ENCODE data around the gene HES6.

HES6 gene

DNA sequence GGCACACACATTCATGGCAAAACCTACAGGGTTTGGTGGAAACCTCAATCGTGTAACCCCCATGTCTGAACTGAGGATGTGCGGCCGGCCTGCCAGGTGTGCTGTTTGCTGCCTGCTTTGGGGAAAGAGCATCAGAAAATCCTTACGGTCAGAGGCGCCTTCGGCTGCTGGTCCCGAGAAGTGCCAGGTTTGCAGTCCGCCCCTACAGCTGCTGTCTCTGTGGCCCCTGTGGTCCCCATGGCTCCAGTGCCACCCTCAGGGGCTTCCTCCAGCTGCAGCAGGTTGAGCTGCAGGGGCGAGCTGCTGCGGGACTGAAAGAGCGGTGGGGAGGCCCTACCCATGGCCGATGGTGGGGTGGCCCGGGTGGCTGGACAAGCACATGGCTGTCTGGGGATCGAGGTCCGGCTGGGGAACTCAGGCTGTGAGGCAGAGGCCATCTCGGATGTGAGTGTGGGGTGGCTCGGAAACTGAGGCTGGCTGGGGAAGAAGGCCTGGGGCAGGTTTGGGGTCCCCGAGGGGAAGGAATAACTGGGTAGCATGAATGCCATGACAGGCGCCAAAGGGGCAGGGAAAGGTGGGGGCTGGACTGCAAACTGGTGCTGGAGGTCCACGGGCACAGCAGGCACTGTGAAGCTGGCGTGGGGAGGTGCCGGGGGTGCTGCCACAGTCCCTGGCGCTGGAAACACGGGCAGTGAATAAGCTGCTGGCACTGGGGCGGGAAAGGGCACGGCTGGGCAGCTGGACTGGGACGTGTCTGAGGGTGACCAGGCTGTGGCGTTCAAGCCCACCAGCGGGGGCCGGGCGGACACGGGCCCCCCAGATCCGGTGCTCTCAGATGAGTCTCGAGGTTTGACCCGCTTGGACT is 13.2 kb upstream of the HES6 start:
- DNase-seq = no peak

GRCh38 chr2:238251986-238252385 is 12.1 kb upstream of the HES6 start:
- no peak for DNase-seq

GRCh38 chr2:238251331-238251730 is 11.5 kb upstream of the HES6 start:
- DNase-seq = no peak

DNA sequence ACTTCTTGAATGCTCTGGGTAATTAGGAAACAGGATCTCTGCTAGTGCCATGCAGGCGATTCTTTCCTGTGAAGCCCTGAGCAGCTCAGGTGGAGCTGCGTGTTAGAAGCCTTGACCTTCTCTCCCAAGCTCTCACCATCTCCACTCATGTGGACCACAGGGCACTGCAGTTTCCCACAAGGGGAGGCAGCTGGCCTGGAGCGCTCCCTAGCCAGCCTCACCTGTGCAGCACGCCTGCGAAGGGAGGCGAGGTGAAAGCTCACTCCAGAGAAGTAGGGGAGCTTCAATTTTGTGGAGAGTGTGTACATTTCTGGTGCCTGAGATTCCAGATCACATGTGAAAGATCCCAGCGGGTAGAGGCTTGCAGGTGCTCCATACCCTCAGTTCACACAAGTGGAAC is 11.1 kb upstream of the HES6 start:
- no peak for DNase-seq

DNA sequence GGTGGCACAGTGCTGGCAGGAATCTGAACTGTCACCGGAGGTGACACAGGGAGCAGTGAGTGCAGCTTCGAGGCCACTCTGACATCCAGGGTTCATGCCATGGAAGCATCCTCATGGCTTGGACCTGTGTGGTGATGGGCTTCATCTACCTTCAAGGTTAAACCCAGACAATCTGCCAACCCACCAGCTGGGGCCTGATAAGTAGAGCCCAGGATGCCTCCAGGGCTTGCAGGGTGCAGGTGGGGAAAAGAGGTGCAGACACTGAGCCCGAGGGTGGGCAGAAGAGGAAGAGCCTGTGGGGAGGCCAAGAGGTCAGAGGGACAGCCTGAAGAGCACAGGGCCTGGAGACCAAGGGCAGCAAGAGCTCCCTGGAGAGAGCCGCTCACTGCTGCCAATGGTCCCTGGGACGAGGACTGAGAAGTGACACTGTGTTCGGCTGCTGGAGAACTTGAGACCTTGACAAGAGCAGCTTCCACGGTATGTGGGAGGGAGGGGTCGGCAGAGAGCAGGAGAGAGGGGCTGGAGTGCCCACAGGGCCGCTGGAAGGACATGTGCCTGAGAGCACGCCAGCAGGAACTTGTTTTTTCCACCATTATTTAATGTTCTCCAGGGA is 8.1 kb upstream of the HES6 start:
- DNase-seq = no peak

GRCh38 chr2:238247002-238247822 is 7.4 kb upstream of the HES6 start:
- DNase-seq = no peak

- DNase-seq = no peak
Observed at GRCh38 chr2:238244151-238244550, 4.3 kb upstream of the HES6 start.

- DNase-seq = no peak
Observed at GRCh38 chr2:238243496-238244076, 3.7 kb upstream of the HES6 start.

DNA sequence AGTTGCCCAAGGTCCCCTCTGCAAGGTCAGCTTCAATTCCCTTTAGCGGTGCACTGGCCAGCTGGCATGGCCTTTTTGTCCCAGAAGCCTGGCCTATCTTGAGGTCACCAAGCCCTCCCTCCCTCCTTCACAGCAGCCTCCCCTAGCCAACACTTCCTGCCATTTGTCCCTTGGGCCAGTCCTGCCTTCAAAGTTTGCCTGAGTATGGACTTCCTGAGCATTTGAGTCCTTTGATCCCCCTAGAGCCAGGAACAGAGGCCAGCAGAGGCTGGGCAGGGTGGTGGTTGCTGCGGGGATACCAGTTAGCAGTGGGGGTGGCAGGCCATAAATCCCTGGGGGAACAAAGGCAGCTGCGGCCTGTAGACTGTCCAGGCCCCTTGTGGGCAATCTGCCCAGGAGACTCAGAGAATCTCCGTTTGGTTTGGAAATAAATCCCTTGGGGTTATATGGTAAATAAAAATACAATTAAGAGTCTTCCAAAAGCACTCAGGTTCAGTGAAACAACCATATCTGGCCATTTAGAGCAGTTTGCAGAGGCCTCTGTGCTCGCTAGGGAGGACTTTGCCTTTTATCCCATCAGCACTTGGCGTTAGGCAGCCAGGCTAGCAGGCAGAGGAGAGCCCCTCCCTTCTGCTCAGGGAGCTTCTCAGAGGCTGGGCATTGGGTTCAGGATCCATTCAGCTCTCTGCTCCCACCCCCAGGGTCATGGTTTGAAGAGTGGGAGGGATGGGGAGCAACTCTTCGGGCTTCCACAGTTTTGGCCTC is 3.1 kb upstream of the HES6 start:
- DNase-seq = no peak

GRCh38 chr2:238241970-238242369 is 2.1 kb upstream of the HES6 start:
- no peak for DNase-seq

- DNase-seq = peak; percentile 69
Observed at GRCh38 chr2:238240757-238241711, 1.2 kb upstream of the HES6 start.

DNA sequence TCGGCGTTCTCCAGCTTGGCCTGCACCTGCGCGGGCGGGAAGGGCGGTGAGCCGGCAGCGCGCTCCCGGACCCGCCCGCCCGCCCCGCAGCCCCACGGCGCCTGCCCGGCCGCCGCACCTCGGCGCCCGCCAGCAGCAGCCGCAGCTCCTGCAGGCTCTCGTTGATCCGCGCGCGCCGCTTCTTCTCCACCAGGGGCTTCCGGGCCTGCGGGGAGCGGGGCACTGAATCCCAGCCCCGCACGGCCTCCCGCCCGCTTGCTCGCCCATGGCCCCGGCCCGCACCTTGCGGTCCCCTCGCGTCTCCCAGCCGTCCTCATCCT is 335 bp downstream of the HES6 start:
- peak; percentile 45 for DNase-seq

GRCh38 chr2:238238766-238239542 is 884 bp downstream of the HES6 start:
- DNase-seq = peak; percentile 67

GRCh38 chr2:238238311-238238765 is 1.5 kb downstream of the HES6 start:
- DNase-seq = peak; percentile 23

GRCh38 chr2:238237431-238238135 is 2.3 kb downstream of the HES6 start:
- DNase-seq = peak; percentile 58

GRCh38 chr2:238236571-238236970 is 3.3 kb downstream of the HES6 start:
- DNase-seq = peak; percentile 27

- DNase-seq = peak; percentile 8
Observed at GRCh38 chr2:238235856-238236255, 4.0 kb downstream of the HES6 start.

DNA sequence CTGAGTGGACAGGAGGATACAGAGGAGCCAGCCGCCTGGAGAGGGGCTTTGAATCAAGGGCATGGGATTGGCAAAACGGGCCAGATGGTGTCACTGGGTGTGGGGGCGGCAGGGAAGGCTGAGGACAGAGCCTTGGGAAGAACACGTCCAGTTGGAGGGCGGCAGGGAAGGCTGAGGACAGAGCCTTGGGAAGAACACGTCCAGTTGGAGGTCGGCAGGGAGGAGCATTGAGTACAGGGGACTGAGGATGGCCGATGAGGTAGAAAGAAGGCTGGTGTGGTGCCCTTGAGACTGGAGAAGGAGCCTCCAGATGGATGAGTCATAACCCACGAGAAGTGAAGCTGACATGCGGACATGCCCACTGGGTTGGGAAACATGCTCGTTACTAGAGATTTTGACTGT is 4.5 kb downstream of the HES6 start:
- peak; percentile 53 for DNase-seq

DNA sequence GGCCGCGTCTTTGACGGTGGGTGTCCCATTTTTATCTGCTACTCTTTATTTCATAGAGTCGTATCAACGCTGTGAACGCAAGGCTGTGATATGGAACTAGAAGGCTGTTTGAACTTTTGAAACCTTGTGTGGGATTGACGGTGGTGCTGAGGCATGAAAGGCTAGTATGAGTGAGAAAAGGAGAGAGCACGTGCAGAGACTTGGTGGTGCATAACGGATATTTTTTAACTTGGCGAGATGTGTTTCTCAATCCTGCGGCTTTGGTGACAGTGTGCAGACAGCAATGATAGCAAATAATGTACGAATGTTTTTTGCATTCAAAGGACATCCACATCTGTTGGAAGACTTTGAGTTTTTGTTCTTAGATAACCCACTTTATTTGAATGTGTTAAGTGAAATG is 6.2 kb downstream of the HES6 start:
- DNase-seq = no peak

- DNase-seq = no peak
Observed at GRCh38 chr2:238231809-238232208, 8.0 kb downstream of the HES6 start.

All from hematopoietic multipotent progenitor cell treated with erythropoietin and hydrocortisone succinate and interleukin-3 and kit ligand, for 6 days (in vitro differentiated cells).